Nephron (organoid): ENCODE measurements around the gene CETP.

Experiments used
- H3K27ac Mint-ChIP-seq, 3 experiments: 2 replicates each; pipeline ENCODE4 v1.8.0; 2020; ENCODE audit warnings: mixed read lengths in 3 of 3, mild to moderate bottlenecking in 2 of 3, moderate library complexity in 1 of 3
- H3K27me3 Mint-ChIP-seq: 2 replicates; pipeline ENCODE4 v1.8.0; 2021; ENCODE audit warnings: low read depth, mild to moderate bottlenecking, moderate library complexity, mixed read lengths
- H3K36me3 Mint-ChIP-seq: 2 replicates; pipeline ENCODE4 v1.8.0; 2020; ENCODE audit warnings: low read depth, mixed read lengths
- H3K4me1 Mint-ChIP-seq: 2 replicates; pipeline ENCODE4 v1.8.0; 2020; ENCODE audit warnings: mixed read lengths
- H3K4me3 Mint-ChIP-seq, 3 experiments: 2 replicates each; pipeline ENCODE4 v1.8.0; 2020; ENCODE audit warnings: mild to moderate bottlenecking in 3 of 3, mixed read lengths in 3 of 3, moderate library complexity in 2 of 3
- H3K9me3 Mint-ChIP-seq: 2 replicates; pipeline ENCODE4 v1.8.0; 2020; ENCODE audit warnings: mixed read lengths
- CTCF ChIP-seq, 3 experiments: fragments of 200-600 bp; sonication (generic); IDR thresholded peaks; one replicate each; pipeline ENCODE4 v1.5.0; 2021; ENCODE audit warnings: antibody characterized with exemption in 3 of 3; ENCODE audit not compliant: unreplicated experiment in 3 of 3

Gene CETP

GRCh38 chr16:56950455-56950854 lies 11.3 kb upstream of the CETP start:
- no peak overlapping the region for H3K4me3 Mint-ChIP-seq
- peaks cover 6% of the 10 kb centered on the region for H3K27me3 Mint-ChIP-seq
- peaks cover 11% of the 10 kb centered on the region for H3K4me1 Mint-ChIP-seq
- no peaks in the 10 kb centered on the region for H3K36me3 Mint-ChIP-seq
- no peaks in the 10 kb centered on the region for H3K9me3 Mint-ChIP-seq
- no peak for TF ChIP-seq CTCF (IDR thresholded peaks at IDR 0.05; ENCODE audit: unreplicated experiment in 3 of 3)
- H3K27ac Mint-ChIP-seq = no peak overlapping the region

GRCh38 chr16:56950881-56951771 lies 10.6 kb upstream of the CETP start:
- H3K36me3 Mint-ChIP-seq = no peaks in the 10 kb centered on the region
- peak; percentile 39 to 60 (median 44) for TF ChIP-seq CTCF (IDR thresholded peaks at IDR 0.05; ENCODE audit: unreplicated experiment in 3 of 3)
- peaks cover 11% of the 10 kb centered on the region for H3K4me1 Mint-ChIP-seq
- peaks cover 6% of the 10 kb centered on the region for H3K27me3 Mint-ChIP-seq
- no peak overlapping the region for H3K4me3 Mint-ChIP-seq
- H3K9me3 Mint-ChIP-seq = no peaks in the 10 kb centered on the region
- H3K27ac Mint-ChIP-seq = no peak overlapping the region

GRCh38 chr16:56953006-56953405 lies 8.7 kb upstream of the CETP start:
- H3K4me1 Mint-ChIP-seq = no peaks in the 10 kb centered on the region
- no peaks in the 10 kb centered on the region for H3K36me3 Mint-ChIP-seq
- no peak overlapping the region for H3K4me3 Mint-ChIP-seq
- TF ChIP-seq CTCF (IDR thresholded peaks at IDR 0.05; ENCODE audit: unreplicated experiment in 3 of 3) = no peak
- H3K27me3 Mint-ChIP-seq = peaks cover 6% of the 10 kb centered on the region
- no peaks in the 10 kb centered on the region for H3K9me3 Mint-ChIP-seq
- no peak overlapping the region for H3K27ac Mint-ChIP-seq

GRCh38 chr16:56956076-56956475 lies 5.7 kb upstream of the CETP start:
- H3K27me3 Mint-ChIP-seq = peaks cover 6% of the 10 kb centered on the region
- no peaks in the 10 kb centered on the region for H3K9me3 Mint-ChIP-seq
- H3K4me1 Mint-ChIP-seq = peaks cover under 1% of the 10 kb centered on the region
- no peak for TF ChIP-seq CTCF (IDR thresholded peaks at IDR 0.05; ENCODE audit: unreplicated experiment in 3 of 3)
- H3K36me3 Mint-ChIP-seq = no peaks in the 10 kb centered on the region
- H3K4me3 Mint-ChIP-seq = no peak overlapping the region
- no peak overlapping the region for H3K27ac Mint-ChIP-seq

- H3K27ac Mint-ChIP-seq = no peak overlapping the region
Observed at GRCh38 chr16:56956756-56957155, 5.0 kb upstream of the CETP start.

More at GRCh38 chr16:56956756-56957155, 5.0 kb upstream of the CETP start:
- H3K4me3 Mint-ChIP-seq = no peak overlapping the region
- H3K9me3 Mint-ChIP-seq = no peaks in the 10 kb centered on the region
- TF ChIP-seq CTCF (IDR thresholded peaks at IDR 0.05; ENCODE audit: unreplicated experiment in 3 of 3) = no peak
- peaks cover 3% of the 10 kb centered on the region for H3K27me3 Mint-ChIP-seq
- peaks cover 8% of the 10 kb centered on the region for H3K4me1 Mint-ChIP-seq
- H3K36me3 Mint-ChIP-seq = no peaks in the 10 kb centered on the region
